GM21717 (cell line): Measurements from ENCODE around the gene SFT2D3.

Source experiments
- ATAC-seq: cut with Tn5 transposase; IDR thresholded peaks from one replicate; pipeline ENCODE4 v1.9.1; 2021; ENCODE audit warnings: mild to moderate bottlenecking, moderate library complexity; ENCODE audit not compliant: unreplicated experiment

Gene SFT2D3

DNA sequence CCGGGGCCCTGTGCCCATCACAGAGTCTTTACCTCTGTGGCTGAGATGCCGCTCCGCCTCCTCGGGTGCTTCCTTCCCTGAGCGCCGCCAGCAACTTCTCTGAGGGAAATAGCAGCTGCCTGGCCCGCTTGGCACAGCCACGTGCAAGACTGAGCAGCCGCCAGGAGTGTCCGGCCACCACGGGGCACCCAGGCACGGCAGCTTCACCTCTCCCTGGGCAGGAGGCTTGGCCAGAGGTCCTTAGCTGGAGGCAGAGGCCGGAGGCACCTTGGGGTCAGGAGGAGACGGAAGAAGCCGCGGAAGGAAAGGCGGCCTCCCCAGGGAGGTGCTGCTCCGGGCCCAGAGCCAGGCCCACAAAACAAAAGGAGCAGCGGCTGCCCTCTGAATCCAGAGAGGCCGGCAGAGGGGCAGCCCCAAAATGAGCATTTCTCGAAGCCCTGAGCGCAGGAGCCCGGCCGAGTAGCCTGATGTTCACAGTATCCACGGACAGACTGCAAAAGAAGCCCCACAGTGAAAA lies 20.0 kb upstream of the SFT2D3 start:
- ATAC-seq = no peak

DNA sequence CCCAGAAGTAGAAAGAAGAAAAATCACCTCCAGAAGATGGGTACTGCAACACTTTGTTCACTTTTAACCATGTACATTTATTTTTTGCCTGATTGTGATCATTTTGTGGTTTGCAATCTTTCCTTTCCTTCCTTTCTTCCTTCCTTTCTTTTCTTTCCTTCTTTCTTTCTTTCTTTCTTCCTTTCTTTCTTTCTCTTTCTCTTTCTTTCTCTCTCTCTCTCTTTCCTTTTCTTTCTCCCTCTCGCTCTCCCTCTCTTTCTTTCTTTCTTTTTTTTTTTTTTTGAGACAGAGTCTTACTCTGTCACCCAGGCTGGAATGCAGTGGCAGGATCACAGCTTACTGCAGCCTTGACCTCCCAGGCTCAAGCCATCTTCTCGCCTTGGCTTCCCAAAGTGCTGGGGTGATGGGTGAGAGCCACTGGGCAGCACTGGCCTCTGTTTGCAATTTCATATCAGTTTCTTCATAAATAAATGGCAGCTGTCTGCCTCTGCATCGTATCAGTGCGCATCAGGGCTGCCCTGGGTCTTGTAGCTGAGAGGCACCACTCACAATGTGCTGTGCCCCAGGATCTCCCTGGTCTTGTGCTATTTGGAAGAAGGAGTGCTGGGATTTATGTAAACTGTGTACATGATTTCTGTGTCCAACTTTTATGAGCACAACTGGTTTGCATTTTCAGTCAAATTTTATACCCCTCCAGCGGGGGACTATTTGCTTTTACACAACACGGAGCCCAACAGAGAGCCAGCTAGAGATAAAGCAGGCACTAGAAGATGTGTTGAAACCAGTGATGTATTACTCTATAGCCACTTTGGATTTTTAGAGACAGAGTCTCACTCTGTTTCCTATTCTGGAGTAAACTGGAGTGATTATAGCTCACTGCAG lies 19.1 kb upstream of the SFT2D3 start:
- ATAC-seq = no peak

DNA sequence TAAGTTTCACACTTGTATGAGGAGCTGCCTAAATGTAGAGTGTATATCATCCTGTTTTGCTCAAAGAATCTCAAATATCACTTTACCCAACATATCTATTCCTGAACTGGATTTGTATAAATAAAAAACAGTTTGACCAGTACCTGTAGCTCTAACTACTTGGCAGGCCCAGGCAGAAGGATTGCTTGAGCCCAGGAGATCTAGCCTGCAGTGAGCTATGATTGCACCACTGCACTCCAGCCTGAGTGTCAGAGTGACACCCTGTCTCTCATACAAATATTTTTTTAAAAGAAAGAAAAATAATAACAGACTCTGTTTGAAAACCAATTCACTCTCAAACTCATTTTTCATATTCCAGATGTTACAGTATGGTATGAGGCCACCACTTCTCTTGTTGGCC lies 18.2 kb upstream of the SFT2D3 start:
- ATAC-seq = no peak

DNA sequence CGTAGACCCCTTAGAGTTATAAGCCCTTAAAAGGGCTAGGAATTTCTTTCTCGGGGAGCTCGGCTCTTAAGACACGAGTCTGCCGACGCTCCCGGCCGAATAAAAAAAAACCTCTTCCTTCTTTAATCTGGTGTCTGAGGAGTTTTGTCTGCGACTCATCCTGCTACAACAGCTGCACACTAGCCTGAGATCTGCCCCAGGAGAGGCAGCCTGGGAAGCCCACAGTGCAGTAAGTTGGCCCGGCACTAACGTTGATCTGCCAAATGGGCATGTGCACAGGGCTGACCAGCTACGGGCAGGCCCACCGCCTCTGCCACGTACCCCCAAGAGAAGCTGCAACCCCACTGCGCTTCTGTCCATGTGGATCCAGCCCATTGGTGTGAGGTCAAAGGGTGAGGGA lies 17.5 kb upstream of the SFT2D3 start:
- ATAC-seq = no peak

DNA sequence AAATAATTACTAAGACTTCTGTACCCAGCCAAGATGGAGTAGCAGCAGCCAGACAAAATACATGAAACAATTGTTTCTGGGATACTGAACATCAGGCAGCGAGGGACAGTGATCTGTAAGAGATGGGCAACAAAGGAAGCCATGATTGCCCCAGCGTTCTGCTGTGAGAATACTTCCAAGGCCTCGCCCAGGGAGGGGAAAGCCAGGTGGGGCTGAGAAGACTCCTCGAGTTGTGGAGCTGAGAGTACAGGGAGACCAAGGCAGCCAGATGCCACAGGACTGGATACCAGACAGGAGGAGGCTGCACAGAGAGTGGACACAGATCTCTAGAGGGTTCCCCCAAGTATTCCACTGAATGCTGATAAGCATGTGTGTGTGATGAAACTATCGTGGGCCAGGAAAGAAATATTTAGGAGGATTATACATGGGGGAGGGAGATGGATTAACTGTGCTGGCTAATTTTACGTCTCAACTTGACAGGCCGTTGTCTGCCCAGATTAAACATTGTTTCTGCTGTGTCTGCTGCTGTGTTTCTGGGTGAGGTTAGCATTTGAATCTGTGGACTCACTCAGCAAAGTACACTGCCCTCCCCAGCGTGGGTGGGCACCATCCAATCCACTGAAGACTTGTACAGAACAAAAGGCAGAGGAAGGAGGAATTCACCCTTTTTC lies 15.8 kb upstream of the SFT2D3 start:
- no peak for ATAC-seq

DNA sequence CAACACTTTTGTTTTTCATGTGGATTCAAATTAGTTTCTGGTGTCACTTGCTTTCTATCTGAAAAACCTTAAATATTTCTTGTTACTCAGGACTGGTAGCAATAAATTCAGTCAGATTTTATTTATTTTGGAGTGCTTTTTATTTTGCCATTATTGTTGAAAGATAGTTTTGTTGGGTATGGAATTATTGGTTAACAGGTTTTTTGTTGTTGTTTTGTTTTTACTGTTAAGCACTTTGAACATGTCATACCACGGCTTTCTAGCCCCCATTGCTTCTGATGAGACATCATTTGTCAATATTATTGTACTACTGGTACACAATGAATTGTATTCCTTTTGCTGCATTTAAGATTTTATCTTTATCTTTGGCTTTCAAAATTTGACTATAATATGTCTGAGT lies 12.9 kb upstream of the SFT2D3 start:
- ATAC-seq = no peak

DNA sequence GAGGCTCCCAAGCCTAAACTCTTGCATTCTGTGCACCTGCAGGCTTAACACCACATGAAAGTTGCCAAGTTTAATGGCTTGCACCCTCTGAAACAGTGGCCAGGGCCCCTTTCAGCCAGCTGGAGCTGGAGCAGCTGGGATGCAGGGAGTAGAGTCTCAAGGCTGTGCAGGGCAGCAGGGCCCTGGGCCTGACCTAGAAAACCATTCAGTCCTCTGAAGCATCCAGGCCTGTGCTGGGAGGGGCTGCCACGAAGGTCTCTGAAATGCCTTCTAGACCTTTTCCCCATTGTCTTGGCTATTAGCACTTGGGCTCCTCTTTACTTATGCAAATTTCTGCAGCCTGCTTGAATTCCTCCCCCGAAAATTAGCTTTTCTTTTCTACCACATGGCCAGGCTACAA lies 10.6 kb upstream of the SFT2D3 start:
- ATAC-seq = no peak

DNA sequence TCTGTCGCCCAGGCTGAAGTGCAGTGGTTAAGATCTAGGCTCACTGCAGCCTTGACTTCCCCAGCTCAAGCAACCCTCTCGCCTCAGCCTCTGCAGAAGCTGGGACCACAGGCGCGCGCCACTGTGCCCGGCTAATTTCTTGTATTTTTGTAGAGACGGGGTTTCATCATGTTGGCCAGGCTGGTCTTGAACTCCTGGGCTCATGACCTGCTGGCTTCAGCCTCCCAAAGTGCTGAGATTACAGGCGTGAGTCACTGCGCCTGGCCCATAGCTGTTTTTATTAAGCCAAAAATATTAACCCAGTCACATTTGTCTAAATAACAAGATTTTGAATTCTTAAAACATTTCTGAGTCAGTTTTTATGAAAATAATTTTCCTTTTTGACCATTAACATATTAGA lies 6.3 kb upstream of the SFT2D3 start:
- ATAC-seq = no peak

DNA sequence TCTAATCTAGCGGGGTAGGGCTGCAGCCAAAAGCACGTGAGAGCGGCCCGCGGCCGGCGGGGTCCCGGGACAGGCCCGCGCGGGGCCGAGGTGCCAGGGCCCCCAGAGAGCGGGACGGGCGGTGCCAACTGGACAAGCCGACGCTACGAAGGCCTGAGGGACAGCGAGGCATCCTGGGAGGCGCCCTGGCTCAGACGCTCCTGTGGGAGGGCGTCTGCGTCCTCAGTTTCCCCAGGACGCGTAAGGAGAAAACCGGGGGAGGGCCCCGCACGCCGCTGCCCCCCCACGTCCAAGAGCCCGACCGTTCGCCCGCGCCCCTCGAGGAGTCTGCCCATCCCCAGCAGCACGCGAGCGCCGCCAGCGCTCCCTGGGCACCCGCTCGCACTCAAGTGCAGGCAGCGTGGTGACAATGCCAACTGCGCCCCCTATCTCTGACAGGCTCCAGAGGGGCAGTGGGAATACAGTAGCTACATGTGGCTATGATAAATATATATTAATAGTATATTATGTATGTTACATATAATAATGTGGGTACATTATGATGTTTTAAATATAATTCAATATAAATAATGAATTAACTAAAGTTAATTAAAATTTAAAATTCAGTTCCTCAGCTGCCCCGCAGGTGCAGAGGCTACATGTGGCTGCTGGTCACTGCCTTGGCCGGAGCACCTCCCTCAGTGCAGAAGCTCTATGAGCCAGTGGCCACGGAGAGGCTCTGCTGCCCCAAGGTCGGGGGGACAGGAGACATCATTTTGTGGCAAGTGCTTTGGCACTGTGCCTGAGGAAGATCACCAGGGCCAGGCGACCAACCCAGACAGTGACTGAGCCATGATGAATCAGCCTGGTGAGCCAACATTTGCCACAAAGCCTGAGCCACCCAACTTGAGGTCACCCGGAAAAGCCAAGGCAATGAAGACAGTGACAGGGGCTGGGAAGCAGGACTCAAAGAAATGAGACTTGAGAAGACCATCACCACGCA lies 5.5 kb upstream of the SFT2D3 start:
- ATAC-seq = no peak

DNA sequence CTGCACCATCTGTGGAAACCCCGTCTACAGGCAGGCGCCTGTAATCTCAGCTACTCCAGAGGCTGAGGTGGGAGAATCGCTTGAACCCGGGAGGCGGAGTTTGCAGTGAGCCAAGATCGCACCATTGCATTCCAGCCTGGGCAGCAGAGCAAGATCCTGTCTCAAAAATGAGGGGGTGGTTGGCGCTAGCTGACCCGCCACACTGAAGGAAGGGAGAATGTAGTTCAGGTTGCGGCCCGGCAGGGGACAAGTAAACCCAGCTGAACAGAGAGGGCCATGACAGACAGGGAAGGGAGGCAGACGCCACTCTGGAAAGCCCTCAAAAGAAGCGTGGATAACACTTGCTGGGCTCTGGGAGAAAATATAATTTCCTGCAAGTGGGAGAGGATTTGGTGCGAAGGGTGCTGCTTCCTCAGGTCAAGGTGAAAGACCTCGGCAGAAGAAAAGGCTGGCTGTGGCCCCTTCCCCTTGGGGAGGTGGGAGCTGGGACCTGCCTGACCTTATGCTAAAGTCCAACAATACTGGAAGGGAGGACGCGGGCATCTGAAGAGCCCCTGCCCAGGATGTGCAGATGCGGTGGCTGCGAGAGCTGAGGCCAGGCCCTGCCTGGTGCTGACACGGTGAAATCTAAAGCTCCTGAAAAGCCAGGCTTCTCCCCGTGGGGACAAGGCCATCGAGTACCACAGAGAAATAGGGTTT lies 3.7 kb upstream of the SFT2D3 start:
- no peak for ATAC-seq

DNA sequence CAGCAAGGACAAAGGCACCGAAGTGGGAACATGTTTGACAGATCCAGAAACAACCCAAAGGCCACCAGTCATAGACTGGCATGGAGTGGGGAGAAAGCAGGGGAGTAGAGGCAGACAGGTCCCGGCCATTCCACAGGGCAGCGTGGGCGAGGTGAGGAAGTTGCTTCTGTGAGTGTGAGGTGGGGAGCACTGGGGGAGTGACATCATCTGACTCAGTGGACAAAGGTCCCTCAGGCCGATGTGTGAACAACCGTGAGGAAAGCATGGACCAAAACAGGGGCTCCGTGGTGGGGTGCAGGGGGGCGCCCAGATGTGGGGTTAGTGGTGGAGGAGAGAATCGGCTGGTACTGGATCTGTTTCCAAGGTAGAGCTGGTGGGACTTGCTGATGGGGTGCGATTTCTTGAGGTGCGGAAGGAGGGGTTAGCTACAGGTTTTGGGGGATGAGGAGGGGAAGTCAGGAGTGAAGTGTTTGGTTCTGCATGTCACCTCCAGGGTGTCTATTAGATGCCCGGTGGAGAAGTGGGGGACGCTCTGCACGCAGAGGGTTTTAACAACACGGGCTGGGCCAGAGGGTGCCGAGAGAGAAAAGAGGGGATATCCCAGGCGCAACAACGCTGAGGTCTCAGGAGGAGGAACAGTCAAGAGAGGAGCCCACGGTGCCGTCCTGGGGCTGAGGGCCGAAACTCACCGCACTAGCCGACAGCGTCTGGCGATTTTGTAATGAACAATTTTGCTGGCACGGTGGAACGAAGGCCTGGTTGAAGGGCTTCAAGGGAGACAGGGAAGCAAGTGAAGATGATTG lies 2.5 kb upstream of the SFT2D3 start:
- no peak for ATAC-seq

DNA sequence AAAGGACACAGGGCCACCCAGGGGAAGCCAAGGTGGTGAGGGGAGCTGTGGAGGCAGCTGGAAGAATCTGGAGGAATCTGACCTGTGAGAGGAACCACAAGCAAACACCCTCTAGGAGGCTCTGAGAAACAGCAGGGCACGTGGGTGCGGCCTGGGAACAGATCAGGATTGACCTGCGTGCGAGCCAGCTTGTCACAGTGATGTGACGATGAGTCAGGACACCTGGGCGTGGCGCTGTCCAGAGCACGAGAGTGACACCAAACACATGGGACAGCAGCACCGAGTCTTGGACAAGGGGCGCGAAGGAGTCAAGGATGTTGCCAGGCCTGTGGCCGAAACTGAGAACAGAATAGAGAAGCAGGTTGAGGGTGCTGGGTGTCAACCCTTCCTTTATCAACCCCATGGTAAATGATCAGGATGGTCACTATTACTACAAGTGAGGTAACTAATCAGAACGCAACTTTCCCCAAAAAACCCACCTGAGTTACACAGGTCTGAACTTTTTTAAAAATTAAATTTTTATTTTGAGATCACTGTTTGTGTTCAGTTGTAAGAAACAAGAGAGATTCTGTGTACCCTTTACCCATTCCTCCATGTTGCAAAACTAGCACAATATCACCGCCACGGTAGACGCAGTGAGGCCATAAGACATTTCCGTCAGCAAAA lies 637 bp upstream of the SFT2D3 start:
- ATAC-seq = peak; percentile 65

DNA sequence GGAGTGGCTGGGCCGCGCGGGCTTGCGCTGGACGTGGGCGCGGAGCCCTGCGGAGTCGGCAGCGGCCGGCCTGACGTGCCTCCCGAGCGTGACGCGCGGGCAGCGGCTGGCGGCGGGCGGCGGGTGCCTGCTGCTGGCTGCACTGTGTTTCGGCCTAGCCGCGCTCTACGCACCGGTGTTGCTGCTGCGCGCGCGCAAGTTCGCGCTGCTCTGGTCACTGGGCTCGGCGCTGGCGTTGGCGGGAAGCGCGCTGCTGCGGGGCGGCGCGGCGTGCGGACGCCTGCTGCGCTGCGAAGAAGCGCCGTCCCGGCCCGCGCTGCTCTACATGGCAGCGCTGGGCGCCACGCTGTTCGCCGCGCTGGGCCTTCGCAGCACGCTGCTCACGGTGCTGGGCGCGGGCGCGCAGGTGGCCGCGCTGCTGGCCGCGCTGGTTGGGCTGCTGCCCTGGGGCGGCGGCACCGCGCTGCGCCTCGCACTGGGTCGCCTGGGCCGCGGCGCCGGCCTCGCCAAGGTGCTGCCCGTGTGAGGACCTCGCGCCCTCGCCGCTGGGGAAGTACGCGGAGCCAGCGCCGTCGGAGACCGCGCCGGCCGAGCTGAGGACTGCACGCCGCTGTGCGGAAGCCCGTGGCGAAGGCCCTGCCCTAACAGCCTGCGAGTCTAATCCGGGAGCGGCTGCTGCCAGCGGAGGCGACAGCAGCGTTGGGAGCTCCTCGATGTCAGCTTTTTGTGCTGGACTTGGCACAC lies 526 bp downstream of the SFT2D3 start:
- ATAC-seq = peak; percentile 48

DNA sequence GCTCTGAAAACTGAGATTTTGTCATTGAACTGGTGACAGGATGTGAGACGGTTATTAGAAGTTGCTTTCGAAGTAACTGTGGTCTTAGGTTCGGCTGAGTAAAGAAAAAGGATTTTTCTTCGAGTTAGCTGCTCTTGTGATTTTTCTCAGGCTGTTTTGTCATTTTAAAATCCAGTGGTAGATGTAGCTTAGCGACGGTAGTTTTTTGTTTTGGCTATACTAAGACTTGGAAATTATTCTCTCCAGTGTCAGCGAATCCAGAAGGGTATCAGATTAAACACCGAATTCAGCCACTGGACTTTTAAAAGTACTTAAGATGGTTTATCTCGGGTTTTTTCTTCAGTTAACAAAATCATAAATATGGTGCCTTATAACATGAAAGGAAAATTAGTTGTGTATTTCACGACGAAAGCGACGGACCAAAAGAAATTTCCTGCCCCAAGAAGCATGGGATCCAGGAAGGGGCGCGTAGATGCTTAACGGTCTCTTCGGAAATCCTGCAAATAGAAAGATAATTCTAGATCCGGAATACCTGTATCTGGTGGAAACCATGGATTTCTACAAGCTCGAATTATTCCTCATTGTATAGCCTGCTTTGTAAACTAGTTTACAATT lies 1.2 kb downstream of the SFT2D3 start:
- no peak for ATAC-seq

DNA sequence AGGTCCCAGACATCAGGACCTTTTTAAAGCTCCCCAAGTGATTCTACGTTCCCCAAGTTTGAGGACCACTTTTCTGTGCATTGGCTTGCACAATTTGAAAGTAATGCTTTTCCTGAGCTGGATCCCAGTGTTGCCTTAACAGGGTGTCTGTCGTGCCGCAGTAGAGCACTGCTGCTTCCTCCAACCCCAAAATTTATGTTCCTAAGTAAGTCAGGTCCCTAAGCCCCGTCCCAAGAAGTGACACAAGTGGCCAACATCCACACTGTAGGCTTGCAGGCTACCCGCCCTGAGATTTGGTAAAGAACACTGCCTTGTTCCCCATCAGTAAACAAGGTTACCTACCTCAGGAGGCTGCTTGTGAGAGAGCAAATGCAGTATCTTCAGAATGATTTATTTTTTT lies 2.0 kb downstream of the SFT2D3 start:
- ATAC-seq = no peak

DNA sequence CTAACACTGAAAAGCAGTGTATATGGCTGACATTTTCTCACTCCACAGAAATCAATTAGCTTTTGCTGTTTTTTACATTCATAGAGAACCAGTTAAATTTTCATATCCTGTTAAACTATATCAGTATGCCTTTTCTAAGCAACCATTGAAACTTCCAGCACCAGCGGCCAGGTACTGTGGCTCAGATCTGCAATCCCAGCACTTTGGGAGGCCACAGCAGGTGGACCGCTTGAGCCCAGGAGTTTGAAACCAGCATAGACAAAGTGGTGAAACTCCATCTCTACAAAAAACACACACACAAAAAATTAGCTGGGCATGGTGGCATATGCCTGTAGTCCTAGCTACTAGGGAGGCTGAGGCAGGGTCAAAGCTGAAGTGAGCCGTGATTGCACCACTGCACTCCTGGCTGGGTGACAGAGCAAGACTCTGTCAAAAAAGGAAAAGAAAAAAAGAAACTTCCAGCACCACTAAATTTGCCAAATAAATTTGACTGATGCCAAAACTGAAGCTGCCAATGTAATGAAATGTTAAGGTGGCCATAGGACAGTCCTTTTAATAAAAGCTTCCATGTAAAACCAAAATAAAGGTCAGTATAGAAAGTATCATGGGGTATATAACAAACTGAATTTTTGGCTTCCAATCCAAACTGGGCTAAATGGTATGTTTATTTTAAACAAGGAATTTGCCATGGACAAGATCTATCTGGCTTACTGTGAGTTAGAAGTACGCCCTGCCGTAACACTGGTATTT lies 3.5 kb downstream of the SFT2D3 start:
- ATAC-seq = no peak

DNA sequence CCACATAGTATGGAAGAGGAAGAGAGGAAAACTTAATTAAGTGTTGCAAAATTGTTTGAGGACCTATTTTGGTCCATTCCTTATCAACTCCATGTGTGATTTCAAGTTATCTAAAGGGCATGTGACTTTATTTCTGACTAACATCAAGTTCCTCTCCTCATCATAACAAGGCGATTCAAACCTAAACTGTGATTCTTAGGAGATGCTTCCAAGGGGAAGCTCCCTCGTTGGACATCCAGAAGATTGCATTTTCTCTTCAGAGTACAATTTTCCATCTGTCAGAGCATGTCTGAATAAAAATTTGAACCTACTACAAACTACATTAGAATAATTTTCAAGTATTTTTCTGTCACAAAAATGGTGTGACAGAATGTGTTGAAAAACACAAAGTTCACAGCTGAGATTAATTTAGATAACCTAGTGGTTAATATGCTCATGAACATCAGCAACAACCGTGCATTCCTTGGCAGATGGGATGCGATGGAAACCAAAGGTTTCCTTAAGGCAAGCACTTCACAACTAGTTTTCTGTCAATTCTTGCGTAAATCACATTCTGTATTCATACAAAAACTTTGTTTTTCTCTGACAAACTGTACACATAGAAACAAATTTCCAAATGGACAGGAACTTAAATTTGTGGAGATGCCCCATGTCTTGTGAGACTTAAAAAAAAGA lies 4.2 kb downstream of the SFT2D3 start:
- ATAC-seq = no peak
